DMS153 treated with DMSO at 0.1 percent for 48 hours (cell line): ENCODE measurements around the gene CHST1.

ENCODE experiments used
- DNase-seq: peaks from one replicate; lab custom pipeline; 2025; ENCODE audit not compliant: unreplicated experiment; lab: John Stamatoyannopoulos, UW

Gene CHST1

GRCh38 chr11:45607995-45608394 lies 57.4 kb downstream of the CHST1 start:
- DNase-seq, result no peak

- no peak for DNase-seq
Observed at GRCh38 chr11:45606514-45607281, 58.7 kb downstream of the CHST1 start.

GRCh38 chr11:45605051-45605450 lies 60.4 kb downstream of the CHST1 start:
- no peak for DNase-seq

- no peak for DNase-seq
Observed at GRCh38 chr11:45603946-45604682, 61.3 kb downstream of the CHST1 start.

GRCh38 chr11:45599161-45599943 lies 66.1 kb downstream of the CHST1 start:
- DNase-seq, result no peak
